ENCODE results near the gene DHRS4. TPM values are rescaled to one million over a fixed set of nuclear protein-coding genes. Genes with fewer than 3 reads are reported as not detected.

Gene DHRS4
- total and polyA plus RNA-seq, 2 of the 13 experiments (the other 11 are each of a cell fraction or from before 2014, with no cell fraction given) = 23.9 to 45.1 TPM

GRCh38 chr14:23969481-23970282, 16.1 kb downstream of the DHRS4 start (continued):
- TF ChIP-seq JUND (CRISPR knock-in tag; IDR thresholded peaks at IDR 0.05) (peak; percentile 45; the same call in 1 of the 2 replicates), FOXC1 (CRISPR knock-in tag; IDR thresholded peaks at IDR 0.05; ENCODE audit: borderline replicate concordance) (peak; percentile 72), HIVEP1 (CRISPR knock-in tag; IDR thresholded peaks at IDR 0.05) (0 out of 2 replicates have a peak, but pooled peaks have one; percentile 38), RBFOX2 (IDR thresholded peaks at IDR 0.05; ENCODE audit: low read depth, low read length) (peak; percentile 66), SALL1 (CRISPR knock-in tag; IDR thresholded peaks at IDR 0.05) (peak; percentile 86), ZNF354B (CRISPR knock-in tag; IDR thresholded peaks at IDR 0.05) (peak; percentile 78; the same call in 1 of the 2 replicates), AGO1 (IDR thresholded peaks at IDR 0.05; ENCODE audit: low read depth, low read length, poor library complexity, severe bottlenecking) (peak; percentile 59), FOXA3 (CRISPR knock-in tag; IDR thresholded peaks at IDR 0.05) (peak; percentile 58), MLX (CRISPR knock-in tag; IDR thresholded peaks at IDR 0.05) (peak; percentile 57), DMAP1 (CRISPR knock-in tag; IDR thresholded peaks at IDR 0.05) (peak; percentile 71; the same call in 1 of the 2 replicates), SPEN (CRISPR knock-in tag; IDR thresholded peaks at IDR 0.05; ENCODE audit: low read depth) (peak; percentile 83), HINFP (CRISPR knock-in tag; IDR thresholded peaks at IDR 0.05; ENCODE audit: low read depth) (0 out of 2 replicates have a peak, but pooled peaks have one; percentile 33), PRPF4 (IDR thresholded peaks at IDR 0.05; ENCODE audit: low read depth, low read length, poor library complexity, severe bottlenecking) (peak; percentile 48), ZNF687 (CRISPR knock-in tag; IDR thresholded peaks at IDR 0.05) (peak; percentile 84), ZMAT3 (CRISPR knock-in tag; conservative IDR thresholded peaks at IDR 0.05) (0 out of 2 replicates have a peak, but pooled peaks have one; percentile 72), SKI (IDR thresholded peaks at IDR 0.05; ENCODE audit: partially characterized antibody) (peak; percentile 45), RARA (CRISPR knock-in tag; IDR thresholded peaks at IDR 0.05) (peak; percentile 53), RCOR2 (CRISPR knock-in tag; IDR thresholded peaks at IDR 0.05) (0 out of 2 replicates have a peak, but pooled peaks have one; percentile 44), ZNF788 (CRISPR knock-in tag; IDR thresholded peaks at IDR 0.05; ENCODE audit: borderline replicate concordance) (peak; percentile 85; the same call in 1 of the 2 replicates), RFXANK (CRISPR knock-in tag; IDR thresholded peaks at IDR 0.05) (peak; percentile 73; the same call in 1 of the 2 replicates), ZNF547 (CRISPR knock-in tag; IDR thresholded peaks at IDR 0.05) (peak; percentile 72; the same call in 1 of the 2 replicates), NRL (CRISPR knock-in tag; IDR thresholded peaks at IDR 0.05; ENCODE audit: borderline replicate concordance) (peak; percentile 66; the same call in 1 of the 2 replicates)
